IMR-90 (cell line): ENCODE measurements around the gene GRIK3. TPM values are rescaled to one million over a fixed set of nuclear protein-coding genes. Genes with fewer than 3 reads are reported as not detected.

Source experiments
- ATAC-seq: fragments of 200-7000 bp; cut with Tn5 transposase; 2 replicates; pipeline ENCODE4 v1.9.1; 2020; ENCODE audit warnings: low read depth, mild to moderate bottlenecking, moderate library complexity
- BruUV-seq: library from RNA; stranded (reverse); fragments of 400-500 nt; replicated peaks from 2 replicates; lab custom pipeline; 2021; lab: Mats Ljungman, UMichigan
- CTCF ChIA-PET: fragments of 300-600 bp; formaldehyde crosslinking; extraction: SDS; loops from one replicate; lab custom pipeline; 2021; ENCODE audit warnings: antibody characterized with exemption; lab: Yijun Ruan, JAX
- POLR2A ChIA-PET: fragments of 300-600 bp; sonication (Branson Sonifier 250); formaldehyde crosslinking; loops from one replicate; lab custom pipeline; 2022; ENCODE audit warnings: antibody characterized with exemption; ENCODE audit not compliant: unreplicated experiment; lab: Charles Lee
- DNase-seq: peaks from one replicate; pipeline ENCODE4 v3.0.0; 2013
- H2AFZ ChIP-seq: replicated peaks from 2 replicates; pipeline ENCODE3; 2013; ENCODE audit warnings: low read length, mild to moderate bottlenecking; ENCODE audit not compliant: poor library complexity
- H2AK5ac ChIP-seq: 2 replicates; pipeline ENCODE4 v1.6.1; 2013; ENCODE audit warnings: low read depth, low read length, inconsistent platforms
- H2AK9ac ChIP-seq: replicated peaks from 2 replicates; pipeline ENCODE3; 2013; ENCODE audit warnings: mild to moderate bottlenecking, low read depth, low read length, moderate library complexity; ENCODE audit not compliant: poor library complexity
- H2BK120ac ChIP-seq: 2 replicates; pipeline ENCODE4 v1.6.1; 2013; ENCODE audit warnings: low read depth, low read length, inconsistent platforms
- H2BK15ac ChIP-seq: 3 replicates; pipeline ENCODE4 v1.6.1; 2013; ENCODE audit warnings: low read depth, low read length, inconsistent platforms
- H2BK20ac ChIP-seq: 2 replicates; pipeline ENCODE4 v1.6.1; 2013; ENCODE audit warnings: low read depth, mild to moderate bottlenecking, inconsistent platforms, low read length, moderate library complexity
- H2BK5ac ChIP-seq: 2 replicates; pipeline ENCODE4 v1.6.1; 2013; ENCODE audit warnings: mild to moderate bottlenecking, low read depth, low read length, inconsistent platforms; ENCODE audit not compliant: poor library complexity, severe bottlenecking
- H3K14ac ChIP-seq: replicated peaks from 2 replicates; pipeline ENCODE4 v1.6.1; 2013; ENCODE audit warnings: low read depth, low read length, inconsistent platforms
- H3K18ac ChIP-seq: 2 replicates; pipeline ENCODE4 v1.6.1; 2013; ENCODE audit warnings: low read depth, low read length, control low read depth
- H3K23ac ChIP-seq: 2 replicates; pipeline ENCODE4 v1.6.1; 2013; ENCODE audit warnings: low read depth, low read length, inconsistent platforms
- H3K27ac ChIP-seq: 2 replicates; pipeline ENCODE4 v1.5.1; 2013; ENCODE audit warnings: mild to moderate bottlenecking, control low read depth, low read length; ENCODE audit not compliant: insufficient read depth
- H3K27me3 ChIP-seq: 2 replicates; pipeline ENCODE4 v1.6.1; 2013; ENCODE audit warnings: low read length; ENCODE audit not compliant: control insufficient read depth, insufficient read depth
- H3K36me3 ChIP-seq: 2 replicates; pipeline ENCODE4 v1.6.1; 2013; ENCODE audit warnings: low read length, mixed read lengths; ENCODE audit not compliant: control insufficient read depth, insufficient read depth
- H3K4ac ChIP-seq: 2 replicates; pipeline ENCODE4 v1.6.1; 2013; ENCODE audit warnings: low read depth, low read length, inconsistent platforms
- H3K4me1 ChIP-seq: 2 replicates; pipeline ENCODE4 v1.6.1; 2013; ENCODE audit warnings: low read length, mixed read lengths; ENCODE audit not compliant: control insufficient read depth, insufficient read depth
- H3K4me2 ChIP-seq: 2 replicates; pipeline ENCODE4 v1.6.1; 2013; ENCODE audit warnings: low read depth, mild to moderate bottlenecking, control low read depth, low read length, moderate library complexity
- H3K4me3 ChIP-seq: 2 replicates; pipeline ENCODE4 v1.5.1; 2013; ENCODE audit warnings: low read depth, mild to moderate bottlenecking, control low read depth, low read length, moderate library complexity; ENCODE audit not compliant: insufficient read depth
- H3K56ac ChIP-seq: 2 replicates; pipeline ENCODE4 v1.6.1; 2013; ENCODE audit warnings: low read length, inconsistent platforms; ENCODE audit not compliant: insufficient read depth; ENCODE audit errors: extremely low read depth
- H3K79me1 ChIP-seq, 2 experiments: 2 replicates each; pipeline ENCODE4 v1.6.1; 2013; ENCODE audit warnings: low read length in 2 of 2, inconsistent platforms in 1 of 2, low read depth in 1 of 2
- H3K9ac ChIP-seq: 2 replicates; pipeline ENCODE4 v1.6.1; 2013; ENCODE audit warnings: low read depth, low read length, control low read depth
- H3K9me1 ChIP-seq: 2 replicates; pipeline ENCODE4 v1.6.1; 2013; ENCODE audit warnings: low read length, inconsistent platforms; ENCODE audit not compliant: insufficient read depth
- H3K9me3 ChIP-seq: 2 replicates; pipeline ENCODE4 v1.6.1; 2013; ENCODE audit warnings: low read length; ENCODE audit not compliant: control insufficient read depth, insufficient read depth
- H4K20me1 ChIP-seq: 2 replicates; pipeline ENCODE4 v1.6.1; 2013; ENCODE audit warnings: low read length, inconsistent platforms; ENCODE audit not compliant: insufficient read depth
- H4K5ac ChIP-seq: 2 replicates; pipeline ENCODE4 v1.6.1; 2013; ENCODE audit warnings: mild to moderate bottlenecking, low read depth, low read length, control low read depth
- H4K8ac ChIP-seq, 2 experiments: 2 replicates each; pipeline ENCODE4 v1.6.1; 2013; ENCODE audit warnings: low read depth in 2 of 2, low read length in 2 of 2, control low read depth in 1 of 2, inconsistent platforms in 1 of 2
- H4K91ac ChIP-seq: 2 replicates; pipeline ENCODE4 v1.6.1; 2013; ENCODE audit warnings: low read depth, low read length, inconsistent platforms; ENCODE audit not compliant: insufficient read depth
- BHLHE40 ChIP-seq: fragments of 150-350 bp; IDR thresholded peaks from 2 replicates; pipeline ENCODE4 v1.6.1; 2016; ENCODE audit warnings: mild to moderate bottlenecking, low read depth, low read length
- CEBPB ChIP-seq: IDR thresholded peaks from 2 replicates; pipeline ENCODE4 v1.6.1; 2012; ENCODE audit warnings: low read depth, low read length, improper control_type of control experiment
- CHD1 ChIP-seq: IDR thresholded peaks from 2 replicates; pipeline ENCODE4 v1.6.1; 2012; ENCODE audit warnings: low read depth, low read length, improper control_type of control experiment
- FOS ChIP-seq: fragments of 150-350 bp; IDR thresholded peaks from 2 replicates; pipeline ENCODE4 v1.6.1; 2016; ENCODE audit warnings: low read depth, low read length
- MAFK ChIP-seq: IDR thresholded peaks from 2 replicates; pipeline ENCODE4 v1.6.1; 2012; ENCODE audit warnings: low read depth, low read length, improper control_type of control experiment
- MAZ ChIP-seq: IDR thresholded peaks from 2 replicates; pipeline ENCODE4 v1.6.1; 2012; ENCODE audit warnings: low read depth, mild to moderate bottlenecking, low read length, improper control_type of control experiment, moderate library complexity, borderline replicate concordance
- NFE2L2 ChIP-seq: fragments of 150-350 bp; IDR thresholded peaks from 2 replicates; pipeline ENCODE4 v1.6.1; 2016; ENCODE audit warnings: low read depth, mild to moderate bottlenecking, low read length
- RAD21 ChIP-seq: IDR thresholded peaks from 2 replicates; pipeline ENCODE4 v1.6.1; 2012; ENCODE audit warnings: low read length, improper control_type of control experiment
- RCOR1 ChIP-seq: IDR thresholded peaks from 2 replicates; pipeline ENCODE4 v1.6.1; 2012; ENCODE audit warnings: mild to moderate bottlenecking, low read length, improper control_type of control experiment; ENCODE audit not compliant: insufficient replicate concordance
- SMC3 ChIP-seq: fragments of 150-350 bp; IDR thresholded peaks from 2 replicates; pipeline ENCODE4 v1.6.1; 2016; ENCODE audit warnings: low read depth, mild to moderate bottlenecking, antibody characterized with exemption, low read length, moderate library complexity
- USF2 ChIP-seq: fragments of 150-350 bp; IDR thresholded peaks from 2 replicates; pipeline ENCODE4 v1.6.1; 2017; ENCODE audit warnings: mild to moderate bottlenecking, antibody characterized with exemption, low read length, low read depth
- WGBS, 2 experiments: methylation state at CpG; one replicate each; pipeline versions ENCODE4 v1.1.5 to v1.1.7; 2013; ENCODE audit warnings: missing lambda C conversion rate in 2 of 2; ENCODE audit not compliant: insufficient read length in 1 of 2; ENCODE audit errors: extremely low coverage in 2 of 2; 5-methylcytosine and 5-hydroxymethylcytosine counted together
- dilution Hi-C: fragments of 300-500 bp; cut with HindIII; formaldehyde crosslinking; loops from one replicate; pipeline ENCODE4 v1.14.3; 2018; ENCODE audit warnings: low sequenced_read_pairs; ENCODE audit not compliant: unreplicated experiment
- in situ Hi-C: fragments of 300-500 bp; cut with MboI; formaldehyde crosslinking; loops from 3 replicates; pipeline ENCODE4 v1.14.3; 2019; ENCODE audit warnings: low sequenced_read_pairs, inconsistent platforms, mixed read lengths
- intact Hi-C: fragments of 100-400 bp; cut with micrococcal nuclease; formaldehyde crosslinking; loops from 2 replicates; pipeline ENCODE4 v1.10.0; 2022
- polyA plus RNA-seq, 3 experiments: library from polyadenylated mRNA; depleted of rRNA; stranded (reverse); fragments of >200 nt; gene quantifications; 2 replicates each; pipeline ENCODE4 v1.2.3, GENCODE V29; 2012; ENCODE audit warnings: low replicate concordance in 1 of 3
- total RNA-seq: library from RNA; depleted of rRNA; stranded (reverse); fragments of >200 nt; gene quantifications from 2 replicates; pipeline ENCODE4 v1.2.3, GENCODE V29; 2012
- TF ChIP-seq, protein P1 (sequence below): conservative IDR thresholded peaks from 2 replicates; pipeline ENCODE4 v1.5.1; 2012; ENCODE audit warnings: mild to moderate bottlenecking, low read depth, low read length, improper control_type of control experiment

Gene GRIK3
- total and polyA plus RNA-seq, 2 of the 4 experiments (the other 2 are of a cell fraction), result not detected

DNA sequence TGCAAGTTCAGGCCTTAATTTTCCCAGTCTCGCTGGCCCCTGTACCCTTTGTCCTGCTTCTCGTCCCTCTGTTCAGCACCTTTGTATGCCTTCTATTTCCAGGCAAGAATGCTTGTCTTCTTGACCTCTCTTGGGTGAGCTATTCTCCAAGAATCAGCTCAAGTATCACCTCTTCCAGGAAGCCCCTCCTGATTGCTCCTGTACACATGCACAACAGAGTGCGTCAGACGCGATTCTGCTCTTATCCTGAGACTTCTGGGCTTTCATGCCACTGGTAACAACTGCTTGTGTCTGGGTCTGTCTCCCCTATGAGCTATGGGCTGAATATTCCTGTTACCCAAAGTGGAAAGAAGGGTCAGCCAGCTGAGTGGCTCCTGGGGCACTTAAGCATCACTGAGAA is 170.8 kb downstream of the GRIK3 start:
- ChIA-PET CTCF (no interaction called here), POLR2A (no interaction called here)
- 36% methylated on average over 2 of the region's 5 CpGs; no CpG with 5 or more reads in 1 of the 2 experiments for WGBS, 2 experiments
- H2BK15ac ChIP-seq, result no peak overlapping the region
- in situ Hi-C loops (no loop called here), intact Hi-C loops (no loop called here), dilution Hi-C loops (no loop called here)
- no peaks in the 10 kb centered on the region for H4K20me1 ChIP-seq
- H2AFZ ChIP-seq, result no peak overlapping the region
- H4K91ac ChIP-seq, result no peak overlapping the region
- H3K79me1 ChIP-seq, result no peaks in the 10 kb centered on the region
- no peak overlapping the region for H3K56ac ChIP-seq
- no peak overlapping the region for H3K4ac ChIP-seq
- no peak overlapping the region for H3K18ac ChIP-seq
- H3K4me3 ChIP-seq, result no peak overlapping the region
- H4K5ac ChIP-seq, result no peak overlapping the region
- H2BK20ac ChIP-seq, result no peak overlapping the region
- no peaks in the 10 kb centered on the region for H3K27me3 ChIP-seq
- H3K4me2 ChIP-seq, result no peak overlapping the region
- H3K4me1 ChIP-seq, result no peaks in the 10 kb centered on the region
- no peak overlapping the region for H4K8ac ChIP-seq
- no peak overlapping the region for H2AK9ac ChIP-seq
- no peak for DNase-seq
- BruUV-seq, result no TSS peak
- H2BK5ac ChIP-seq, result no peak overlapping the region
- no peak overlapping the region for H2AK5ac ChIP-seq
- no peak for TF ChIP-seq BHLHE40
- TF ChIP-seq USF2, result no peak
- no peak for TF ChIP-seq SMC3
- no peak for TF ChIP-seq CHD1
- no peak for TF ChIP-seq RAD21
- TF ChIP-seq MAFK, result no peak
- TF ChIP-seq NFE2L2, result no peak
- no peak for TF ChIP-seq RCOR1
- TF ChIP-seq MAZ, result no peak
- no peak for TF ChIP-seq CEBPB
- TF ChIP-seq, protein P1, sequence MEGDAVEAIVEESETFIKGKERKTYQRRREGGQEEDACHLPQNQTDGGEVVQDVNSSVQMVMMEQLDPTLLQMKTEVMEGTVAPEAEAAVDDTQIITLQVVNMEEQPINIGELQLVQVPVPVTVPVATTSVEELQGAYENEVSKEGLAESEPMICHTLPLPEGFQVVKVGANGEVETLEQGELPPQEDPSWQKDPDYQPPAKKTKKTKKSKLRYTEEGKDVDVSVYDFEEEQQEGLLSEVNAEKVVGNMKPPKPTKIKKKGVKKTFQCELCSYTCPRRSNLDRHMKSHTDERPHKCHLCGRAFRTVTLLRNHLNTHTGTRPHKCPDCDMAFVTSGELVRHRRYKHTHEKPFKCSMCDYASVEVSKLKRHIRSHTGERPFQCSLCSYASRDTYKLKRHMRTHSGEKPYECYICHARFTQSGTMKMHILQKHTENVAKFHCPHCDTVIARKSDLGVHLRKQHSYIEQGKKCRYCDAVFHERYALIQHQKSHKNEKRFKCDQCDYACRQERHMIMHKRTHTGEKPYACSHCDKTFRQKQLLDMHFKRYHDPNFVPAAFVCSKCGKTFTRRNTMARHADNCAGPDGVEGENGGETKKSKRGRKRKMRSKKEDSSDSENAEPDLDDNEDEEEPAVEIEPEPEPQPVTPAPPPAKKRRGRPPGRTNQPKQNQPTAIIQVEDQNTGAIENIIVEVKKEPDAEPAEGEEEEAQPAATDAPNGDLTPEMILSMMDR, result no peak
- TF ChIP-seq FOS, result no peak
- no peak overlapping the region for H2BK120ac ChIP-seq
- no peaks in the 10 kb centered on the region for H3K36me3 ChIP-seq
- H3K14ac ChIP-seq, result no peak overlapping the region
- H3K9me3 ChIP-seq, result no peaks in the 10 kb centered on the region
- no peak overlapping the region for H3K9ac ChIP-seq
- H3K9me1 ChIP-seq, result no peaks in the 10 kb centered on the region
- ATAC-seq, result no peak
- no peak overlapping the region for H3K23ac ChIP-seq
- H3K27ac ChIP-seq, result no peak overlapping the region
